RKO (cell line): ENCODE results near the gene CNKSR3.
A peak's percentile ranks its signal among the peaks of the same experiment; 100 is the strongest.

Experiments
- DNase-seq: peaks from one replicate; pipeline ENCODE4 v3.0.0-alpha.2; 2016; ENCODE audit warnings: low spot score

The CNKSR3 gene

GRCh38 chr6:154502553-154502952 is 7.9 kb downstream of the CNKSR3 start:
- DNase-seq = no peak

- no peak for DNase-seq
Observed at GRCh38 chr6:154501578-154501868, 9.0 kb downstream of the CNKSR3 start.

- no peak for DNase-seq
Observed at GRCh38 chr6:154500769-154501577, 9.5 kb downstream of the CNKSR3 start.

- no peak for DNase-seq
Observed at GRCh38 chr6:154499855-154500589, 10.5 kb downstream of the CNKSR3 start.

GRCh38 chr6:154498340-154498934 is 12.0 kb downstream of the CNKSR3 start:
- DNase-seq = no peak

GRCh38 chr6:154496793-154497517 is 13.5 kb downstream of the CNKSR3 start:
- DNase-seq = no peak

- no peak for DNase-seq
Observed at GRCh38 chr6:154496186-154496585, 14.3 kb downstream of the CNKSR3 start.

- no peak for DNase-seq
Observed at GRCh38 chr6:154494592-154495311, 15.7 kb downstream of the CNKSR3 start.

GRCh38 chr6:154491567-154492470 is 18.7 kb downstream of the CNKSR3 start:
- DNase-seq = no peak

- no peak for DNase-seq
Observed at GRCh38 chr6:154489822-154490221, 20.7 kb downstream of the CNKSR3 start.

- no peak for DNase-seq
Observed at GRCh38 chr6:154488802-154489437, 21.6 kb downstream of the CNKSR3 start.

GRCh38 chr6:154488248-154488593 is 22.3 kb downstream of the CNKSR3 start:
- no peak for DNase-seq

GRCh38 chr6:154487367-154488247 is 22.9 kb downstream of the CNKSR3 start:
- DNase-seq = no peak

GRCh38 chr6:154485815-154486214 is 24.7 kb downstream of the CNKSR3 start:
- DNase-seq = no peak

- DNase-seq = peak; percentile 14
Observed at GRCh38 chr6:154484942-154485341, 25.5 kb downstream of the CNKSR3 start.

- DNase-seq = no peak
Observed at GRCh38 chr6:154482858-154483257, 27.6 kb downstream of the CNKSR3 start.

- DNase-seq = no peak
Observed at GRCh38 chr6:154481521-154482013, 28.9 kb downstream of the CNKSR3 start.

- no peak for DNase-seq
Observed at GRCh38 chr6:154479771-154480639, 30.5 kb downstream of the CNKSR3 start.
